Panc1 (cell line): ENCODE results near the gene CAPN2. TPM values are rescaled to one million over a fixed set of nuclear protein-coding genes. Genes with fewer than 3 reads are reported as not detected.
A peak's percentile ranks its signal among the peaks of the same experiment; 100 is the strongest.

Experiments
- ATAC-seq: fragments of 200-7000 bp; cut with Tn5 transposase; 2 replicates; pipeline ENCODE4 v1.9.1; 2020; ENCODE audit warnings: mild to moderate bottlenecking, moderate library complexity
- BruUV-seq: library from RNA; stranded (reverse); fragments of 400-500 nt; replicated peaks from 2 replicates; lab custom pipeline; 2021; lab: Mats Ljungman, UMichigan
- CTCF ChIA-PET: fragments of 300-600 bp; sonication (Branson Sonifier 250); formaldehyde crosslinking; loops from one replicate; lab custom pipeline; 2022; ENCODE audit warnings: antibody characterized with exemption; lab: Charles Lee
- POLR2A ChIA-PET: fragments of 300-600 bp; sonication (Branson Sonifier 250); formaldehyde crosslinking; loops from one replicate; lab custom pipeline; 2022; ENCODE audit warnings: antibody characterized with exemption; lab: Charles Lee
- DNase-seq: peaks from one replicate; pipeline ENCODE4 v3.0.0-alpha.2; 2010; ENCODE audit warnings: low read depth, low spot score
- H3K27ac ChIP-seq: 2 replicates; pipeline ENCODE4 v1.5.1; 2011; ENCODE audit warnings: mild to moderate bottlenecking, low read length, inconsistent platforms
- H3K27me3 ChIP-seq: fragments of 200-500 bp; sonication (Bioruptor generic); 2 replicates; pipeline ENCODE4 v1.6.0; 2014; ENCODE audit warnings: low read length, inconsistent platforms; ENCODE audit not compliant: control insufficient read depth, insufficient read depth
- H3K36me3 ChIP-seq: fragments of 200-500 bp; sonication (Bioruptor generic); 2 replicates; pipeline ENCODE4 v1.5.1; 2014; ENCODE audit warnings: inconsistent platforms, mild to moderate bottlenecking, low read length, moderate library complexity; ENCODE audit not compliant: control insufficient read depth, insufficient read depth
- H3K4me1 ChIP-seq: 2 replicates; pipeline ENCODE4 v1.5.1; 2011; ENCODE audit warnings: inconsistent platforms, mild to moderate bottlenecking, low read length, moderate library complexity; ENCODE audit not compliant: control insufficient read depth, insufficient read depth
- H3K4me3 ChIP-seq, 2 experiments: 2 replicates each; pipeline ENCODE4 v1.5.1; 2011 to 2012; ENCODE audit warnings: low read depth in 2 of 2, low read length in 2 of 2, mild to moderate bottlenecking in 2 of 2, inconsistent platforms in 1 of 2, moderate library complexity in 1 of 2
- H3K9me3 ChIP-seq: fragments of 200-500 bp; sonication (Bioruptor generic); 2 replicates; pipeline ENCODE4 v1.5.1; 2014; ENCODE audit warnings: low read depth, mild to moderate bottlenecking, inconsistent platforms, low read length, moderate library complexity; ENCODE audit not compliant: control insufficient read depth, insufficient read depth
- POLR2AphosphoS5 ChIP-seq: IDR thresholded peaks from 2 replicates; pipeline ENCODE4 v1.6.1; 2012; ENCODE audit warnings: mild to moderate bottlenecking, low read depth, low read length, moderate library complexity
- SIN3A ChIP-seq: IDR thresholded peaks from 2 replicates; pipeline ENCODE4 v1.6.1; 2012; ENCODE audit warnings: low read depth, mild to moderate bottlenecking, low read length, moderate library complexity, borderline replicate concordance; ENCODE audit not compliant: insufficient read depth
- TCF7L2 ChIP-seq: IDR thresholded peaks from 2 replicates; pipeline ENCODE4 v1.6.1; 2011; ENCODE audit warnings: mild to moderate bottlenecking, low read depth, low read length, inconsistent platforms
- in situ Hi-C: cut with HindIII; loops from 2 replicates; pipeline ENCODE4 v1.10.0; 2016; ENCODE audit warnings: low sequenced_read_pairs, low pct_unique_long_range_greater_than_20kb
- intact Hi-C: fragments of 100-400 bp; cut with micrococcal nuclease; formaldehyde crosslinking; loops from one replicate; pipeline ENCODE4 v1.10.0; 2022; ENCODE audit not compliant: unreplicated experiment
- total RNA-seq: library from RNA; stranded (reverse); gene quantifications from one replicate; pipeline ENCODE4 v1.2.1, GENCODE V29; 2021; ENCODE audit not compliant: unreplicated experiment
- TF ChIP-seq, protein P1 (sequence below): fragments of 450-650 bp; IDR thresholded peaks from 2 replicates; pipeline ENCODE4 v1.5.1; 2017; ENCODE audit warnings: mild to moderate bottlenecking
- TF ChIP-seq, protein P2 (sequence below), 2 experiments: IDR thresholded peaks; 2 replicates each; pipeline ENCODE4 v1.6.1; 2011 to 2012; ENCODE audit warnings: low read depth in 2 of 2, control low read depth in 1 of 2, low read length in 1 of 2, mild to moderate bottlenecking in 1 of 2, moderate library complexity in 1 of 2; ENCODE audit not compliant: insufficient read depth in 1 of 2

CAPN2 gene
- total RNA-seq, 1 experiment from 2014 or later: 171 TPM

DNA sequence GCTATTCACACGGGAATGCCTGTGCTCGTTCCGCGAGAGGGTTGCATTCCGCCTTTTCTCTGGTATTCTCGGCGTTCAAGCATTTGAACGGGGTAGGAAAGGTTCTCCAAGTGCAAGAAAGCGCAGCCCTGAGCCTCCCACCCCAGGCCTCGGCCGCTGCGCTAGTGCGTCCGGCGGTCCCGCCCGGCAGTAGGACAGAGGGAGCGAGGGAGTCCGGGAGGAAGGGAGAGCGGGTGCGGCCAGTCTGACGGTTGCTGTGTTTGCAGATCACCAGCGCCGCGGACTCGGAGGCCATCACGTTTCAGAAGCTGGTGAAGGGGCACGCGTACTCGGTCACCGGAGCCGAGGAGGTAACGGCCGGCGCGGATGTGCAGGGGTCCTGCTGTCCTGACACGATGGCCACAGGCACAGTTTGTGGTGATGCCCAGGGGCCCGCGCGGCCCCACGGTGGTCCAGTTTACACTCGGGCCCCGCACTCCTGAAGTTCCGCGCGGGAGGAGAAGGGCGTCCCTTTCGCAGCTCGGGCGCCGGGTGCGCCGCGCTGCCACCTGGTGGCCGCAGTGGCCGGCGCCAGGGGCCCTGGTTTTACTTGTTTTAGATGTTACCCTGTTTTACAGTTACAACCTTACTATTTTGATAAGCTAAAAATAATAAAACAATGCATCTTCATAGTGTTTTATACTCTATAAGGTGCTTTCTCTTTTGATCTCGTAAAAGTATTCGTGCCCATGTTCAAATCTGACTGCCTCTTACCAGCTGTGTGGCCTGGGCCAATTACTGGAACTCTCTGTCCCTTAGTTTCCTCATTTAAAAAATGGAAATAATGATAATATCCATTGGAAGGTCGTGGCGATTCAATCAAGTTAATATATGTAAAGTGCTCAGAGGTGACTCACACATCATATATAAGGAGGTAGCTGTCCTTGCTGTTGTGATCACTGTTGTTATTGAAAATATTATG is 36.7 kb downstream of the CAPN2 start:
- POLR2A ChIA-PET: no interaction called here
- no peaks in the 10 kb centered on the region for H3K27me3 ChIP-seq
- intact Hi-C loops: loop anchor here (1.0 to 5.0 kb wide), 2 partner anchors 37 to 51 kb away; partner anchors contain the start of gene CAPN2
- DNase-seq: no peak
- peak overlapping the region; percentile 3 to 14; a peak in 2 of 4 replicates for H3K4me3 ChIP-seq
- no peaks in the 10 kb centered on the region for H3K9me3 ChIP-seq
- CTCF ChIA-PET: interaction anchor here (0.5 to 2.0 kb wide), 8 partner anchors 16 to 453 kb away, joined by 3 to 7 read pairs (median 4); partner anchors contain the start of gene CAPN2
- in situ Hi-C loops: no loop called here
- peak; percentile 76 for ATAC-seq
- peaks cover 14% of the 10 kb centered on the region for H3K4me1 ChIP-seq
- H3K36me3 ChIP-seq: peaks cover 31% of the 10 kb centered on the region
- peak overlapping the region; percentile 62; the same call in 1 of the 2 replicates for H3K27ac ChIP-seq
- no TSS peak for BruUV-seq
- TF ChIP-seq SIN3A: no peak
- TF ChIP-seq, protein P1, sequence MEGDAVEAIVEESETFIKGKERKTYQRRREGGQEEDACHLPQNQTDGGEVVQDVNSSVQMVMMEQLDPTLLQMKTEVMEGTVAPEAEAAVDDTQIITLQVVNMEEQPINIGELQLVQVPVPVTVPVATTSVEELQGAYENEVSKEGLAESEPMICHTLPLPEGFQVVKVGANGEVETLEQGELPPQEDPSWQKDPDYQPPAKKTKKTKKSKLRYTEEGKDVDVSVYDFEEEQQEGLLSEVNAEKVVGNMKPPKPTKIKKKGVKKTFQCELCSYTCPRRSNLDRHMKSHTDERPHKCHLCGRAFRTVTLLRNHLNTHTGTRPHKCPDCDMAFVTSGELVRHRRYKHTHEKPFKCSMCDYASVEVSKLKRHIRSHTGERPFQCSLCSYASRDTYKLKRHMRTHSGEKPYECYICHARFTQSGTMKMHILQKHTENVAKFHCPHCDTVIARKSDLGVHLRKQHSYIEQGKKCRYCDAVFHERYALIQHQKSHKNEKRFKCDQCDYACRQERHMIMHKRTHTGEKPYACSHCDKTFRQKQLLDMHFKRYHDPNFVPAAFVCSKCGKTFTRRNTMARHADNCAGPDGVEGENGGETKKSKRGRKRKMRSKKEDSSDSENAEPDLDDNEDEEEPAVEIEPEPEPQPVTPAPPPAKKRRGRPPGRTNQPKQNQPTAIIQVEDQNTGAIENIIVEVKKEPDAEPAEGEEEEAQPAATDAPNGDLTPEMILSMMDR: peak; percentile 99

DNA sequence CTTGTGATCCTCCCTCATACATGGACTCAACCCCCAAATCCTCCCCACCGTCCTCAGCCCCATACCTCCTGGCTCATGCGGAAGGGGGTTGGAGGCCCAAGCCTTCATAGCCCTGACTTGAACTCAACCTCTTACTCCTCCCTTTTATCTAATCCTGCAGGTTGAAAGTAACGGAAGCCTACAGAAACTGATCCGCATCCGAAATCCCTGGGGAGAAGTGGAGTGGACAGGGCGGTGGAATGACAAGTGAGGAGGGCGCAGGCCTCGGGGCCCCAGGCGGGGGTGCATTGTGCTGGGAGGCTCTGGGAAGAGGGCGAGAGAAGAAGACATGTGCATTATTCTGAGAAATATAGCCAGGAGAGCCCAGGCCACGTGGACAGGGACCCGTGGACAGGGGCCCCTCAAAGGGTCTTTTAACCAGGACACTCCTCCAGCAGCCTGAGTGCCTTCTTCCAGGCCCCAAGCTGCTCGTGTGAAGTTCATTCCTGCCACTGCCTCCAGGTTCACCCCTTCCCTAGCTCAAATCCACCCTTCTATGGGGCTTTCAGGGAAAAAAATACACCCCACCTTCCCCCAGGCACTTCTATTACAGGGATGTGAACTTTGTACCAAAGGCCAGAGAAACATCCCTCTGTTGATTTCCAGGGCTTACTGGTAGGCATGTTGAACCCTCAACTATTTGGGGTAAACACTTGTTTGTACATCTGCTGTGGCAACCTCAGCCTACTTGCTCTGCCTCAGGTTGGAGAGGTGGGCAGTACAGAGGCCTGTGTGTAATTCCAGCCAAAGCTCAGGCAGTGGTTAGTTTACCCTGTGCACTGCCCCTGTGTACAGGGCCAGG is 38.6 kb downstream of the CAPN2 start:
- H3K4me3 ChIP-seq: no peak overlapping the region
- H3K27me3 ChIP-seq: no peaks in the 10 kb centered on the region
- no peak for TF ChIP-seq SIN3A
- TF ChIP-seq POLR2AphosphoS5: no peak
- TF ChIP-seq TCF7L2: no peak
- TF ChIP-seq, protein P2, sequence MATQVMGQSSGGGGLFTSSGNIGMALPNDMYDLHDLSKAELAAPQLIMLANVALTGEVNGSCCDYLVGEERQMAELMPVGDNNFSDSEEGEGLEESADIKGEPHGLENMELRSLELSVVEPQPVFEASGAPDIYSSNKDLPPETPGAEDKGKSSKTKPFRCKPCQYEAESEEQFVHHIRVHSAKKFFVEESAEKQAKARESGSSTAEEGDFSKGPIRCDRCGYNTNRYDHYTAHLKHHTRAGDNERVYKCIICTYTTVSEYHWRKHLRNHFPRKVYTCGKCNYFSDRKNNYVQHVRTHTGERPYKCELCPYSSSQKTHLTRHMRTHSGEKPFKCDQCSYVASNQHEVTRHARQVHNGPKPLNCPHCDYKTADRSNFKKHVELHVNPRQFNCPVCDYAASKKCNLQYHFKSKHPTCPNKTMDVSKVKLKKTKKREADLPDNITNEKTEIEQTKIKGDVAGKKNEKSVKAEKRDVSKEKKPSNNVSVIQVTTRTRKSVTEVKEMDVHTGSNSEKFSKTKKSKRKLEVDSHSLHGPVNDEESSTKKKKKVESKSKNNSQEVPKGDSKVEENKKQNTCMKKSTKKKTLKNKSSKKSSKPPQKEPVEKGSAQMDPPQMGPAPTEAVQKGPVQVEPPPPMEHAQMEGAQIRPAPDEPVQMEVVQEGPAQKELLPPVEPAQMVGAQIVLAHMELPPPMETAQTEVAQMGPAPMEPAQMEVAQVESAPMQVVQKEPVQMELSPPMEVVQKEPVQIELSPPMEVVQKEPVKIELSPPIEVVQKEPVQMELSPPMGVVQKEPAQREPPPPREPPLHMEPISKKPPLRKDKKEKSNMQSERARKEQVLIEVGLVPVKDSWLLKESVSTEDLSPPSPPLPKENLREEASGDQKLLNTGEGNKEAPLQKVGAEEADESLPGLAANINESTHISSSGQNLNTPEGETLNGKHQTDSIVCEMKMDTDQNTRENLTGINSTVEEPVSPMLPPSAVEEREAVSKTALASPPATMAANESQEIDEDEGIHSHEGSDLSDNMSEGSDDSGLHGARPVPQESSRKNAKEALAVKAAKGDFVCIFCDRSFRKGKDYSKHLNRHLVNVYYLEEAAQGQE (IDR thresholded peaks at IDR 0.05; ENCODE audit: insufficient read depth in 1 of 2, low read depth in 2 of 2, low read length in 1 of 2): no peak
- TF ChIP-seq, protein P1: no peak
- in situ Hi-C loops (no loop called here), intact Hi-C loops (no loop called here)
- BruUV-seq: no TSS peak
- H3K36me3 ChIP-seq: peaks cover 37% of the 10 kb centered on the region
- ChIA-PET CTCF (no interaction called here), POLR2A (no interaction called here)
- peaks cover 14% of the 10 kb centered on the region for H3K4me1 ChIP-seq
- no peak for DNase-seq
- H3K27ac ChIP-seq: no peak overlapping the region
- H3K9me3 ChIP-seq: no peaks in the 10 kb centered on the region
- no peak for ATAC-seq
